ENCODE measurements around the gene RNF130. TPM values are rescaled to one million over a fixed set of nuclear protein-coding genes. Genes with fewer than 3 reads are reported as not detected.

The RNF130 gene
- 37.0 and 42.8 TPM in 2 replicates for total RNA-seq

DNA sequence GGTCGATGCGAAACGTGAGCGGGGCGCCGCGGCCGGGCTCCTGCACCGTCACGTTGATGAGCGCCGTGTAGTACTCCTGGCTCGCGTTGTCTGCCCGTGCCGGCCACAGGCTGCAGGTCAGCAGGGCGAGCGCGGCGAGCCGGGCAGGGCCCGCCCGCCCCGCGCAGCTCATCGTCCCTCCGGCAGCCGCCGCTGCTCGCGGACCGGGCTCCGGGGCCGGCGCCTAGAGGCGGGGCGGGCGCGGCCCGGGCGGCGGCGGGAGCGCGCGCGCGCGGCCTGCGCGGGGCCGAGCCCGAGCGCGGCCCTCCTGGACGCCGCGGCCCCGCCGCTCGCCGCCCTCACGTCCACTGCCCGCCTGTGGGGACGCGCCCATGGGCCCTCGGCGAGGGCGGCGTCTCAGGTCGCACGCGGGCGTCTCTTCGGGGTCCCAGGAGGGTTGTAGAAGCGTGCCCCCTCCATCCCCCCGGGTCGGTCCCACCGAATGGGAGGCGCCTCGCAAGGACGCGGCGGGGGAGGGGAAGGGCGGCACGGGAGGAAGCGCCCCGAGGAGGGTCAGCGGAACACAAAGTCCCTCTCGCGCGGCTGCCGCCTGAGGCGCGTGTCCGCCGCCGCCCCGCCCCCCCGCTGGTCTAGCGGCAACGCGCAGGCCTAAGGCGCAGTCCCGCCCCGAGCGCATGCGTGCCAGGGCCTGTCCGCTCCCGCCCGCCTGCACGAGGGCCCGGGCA, at the start of gene RNF130:
TSS of gene RNF130 (minus strand) at position 229 of the 725 bp plus-strand sequence. CDS start at position 172, 57 bp downstream.

GRCh38 chr5:179907556-179908324, 163.8 kb downstream of the RNF130 start, which contains the start of gene TBC1D9B:
Gene TBC1D9B (minus strand): TSS chr5:179907897. CDS start chr5:179907821, 76 bp downstream.

Small RNAs within 50 kb of the gene (small RNA-seq; reads per million reads assigned to genes)
- gene MIR340: 45.8 reads per million, percentile 98 among the genes with 10 or more reads in this experiment

Other genes with a start within 250 kb of the RNF130 start
- gene MRNIP, start 212.9 kb downstream of the RNF130 start, total RNA-seq: 7.5 and 12.1 TPM in 2 replicates
- 94.7 and 101 TPM in 2 replicates for gene TBC1D9B, start 163.9 kb downstream of the RNF130 start, total RNA-seq
- not detected in 2 replicates for gene RASGEF1C, start 137.5 kb upstream of the RNF130 start, total RNA-seq
- gene MAPK9, start 220.3 kb upstream of the RNF130 start, total RNA-seq: 23.8 and 28.8 TPM in 2 replicates